NCI-H1694 (cell line): ENCODE data around the gene WEE1.
"Not testable (repeated sequence)": the region's sequence is repeated elsewhere in the genome, so short reads cannot be mapped to it uniquely, and the experiment has no call there.

Experiments
- DNase-seq: peaks from one replicate; lab custom pipeline; 2025; lab: John Stamatoyannopoulos, UW

Gene WEE1

GRCh38 chr11:9622353-9622752, 48.9 kb downstream of the WEE1 start:
- DNase-seq = not testable (repeated sequence)

- not testable (repeated sequence) for DNase-seq
Measured at GRCh38 chr11:9623053-9623452, 49.6 kb downstream of the WEE1 start.

GRCh38 chr11:9624448-9624847, 51.0 kb downstream of the WEE1 start:
- DNase-seq = no peak

GRCh38 chr11:9625162-9625561, 51.7 kb downstream of the WEE1 start:
- no peak for DNase-seq

- no peak for DNase-seq
Measured at GRCh38 chr11:9625728-9626127, 52.3 kb downstream of the WEE1 start.

GRCh38 chr11:9626496-9627394, 53.3 kb downstream of the WEE1 start:
- no peak for DNase-seq

- no peak for DNase-seq
Measured at GRCh38 chr11:9629064-9629463, 55.6 kb downstream of the WEE1 start.

- no peak for DNase-seq
Measured at GRCh38 chr11:9633679-9634078, 60.2 kb downstream of the WEE1 start.

- DNase-seq = no peak
Measured at GRCh38 chr11:9636691-9637090, 63.2 kb downstream of the WEE1 start.

GRCh38 chr11:9639099-9639498, 65.6 kb downstream of the WEE1 start:
- DNase-seq = no peak
